IMR-90 (cell line): ENCODE measurements around the gene LRFN4. TPM values are rescaled to one million over a fixed set of nuclear protein-coding genes. Genes with fewer than 3 reads are reported as not detected.

Source experiments
- ATAC-seq: fragments of 200-7000 bp; cut with Tn5 transposase; 2 replicates; pipeline ENCODE4 v1.9.1; 2020; ENCODE audit warnings: low read depth, mild to moderate bottlenecking, moderate library complexity
- BruUV-seq: library from RNA; stranded (reverse); fragments of 400-500 nt; replicated peaks from 2 replicates; lab custom pipeline; 2021; lab: Mats Ljungman, UMichigan
- CTCF ChIA-PET: fragments of 300-600 bp; formaldehyde crosslinking; extraction: SDS; loops from one replicate; lab custom pipeline; 2021; ENCODE audit warnings: antibody characterized with exemption; lab: Yijun Ruan, JAX
- POLR2A ChIA-PET: fragments of 300-600 bp; sonication (Branson Sonifier 250); formaldehyde crosslinking; loops from one replicate; lab custom pipeline; 2022; ENCODE audit warnings: antibody characterized with exemption; ENCODE audit not compliant: unreplicated experiment; lab: Charles Lee
- DNase-seq: peaks from one replicate; pipeline ENCODE4 v3.0.0; 2013
- H2AFZ ChIP-seq: replicated peaks from 2 replicates; pipeline ENCODE3; 2013; ENCODE audit warnings: low read length, mild to moderate bottlenecking; ENCODE audit not compliant: poor library complexity
- H2AK5ac ChIP-seq: 2 replicates; pipeline ENCODE4 v1.6.1; 2013; ENCODE audit warnings: low read depth, low read length, inconsistent platforms
- H2AK9ac ChIP-seq: replicated peaks from 2 replicates; pipeline ENCODE3; 2013; ENCODE audit warnings: mild to moderate bottlenecking, low read depth, low read length, moderate library complexity; ENCODE audit not compliant: poor library complexity
- H2BK120ac ChIP-seq: 2 replicates; pipeline ENCODE4 v1.6.1; 2013; ENCODE audit warnings: low read depth, low read length, inconsistent platforms
- H2BK15ac ChIP-seq: 3 replicates; pipeline ENCODE4 v1.6.1; 2013; ENCODE audit warnings: low read depth, low read length, inconsistent platforms
- H2BK20ac ChIP-seq: 2 replicates; pipeline ENCODE4 v1.6.1; 2013; ENCODE audit warnings: low read depth, mild to moderate bottlenecking, inconsistent platforms, low read length, moderate library complexity
- H2BK5ac ChIP-seq: 2 replicates; pipeline ENCODE4 v1.6.1; 2013; ENCODE audit warnings: mild to moderate bottlenecking, low read depth, low read length, inconsistent platforms; ENCODE audit not compliant: poor library complexity, severe bottlenecking
- H3K14ac ChIP-seq: replicated peaks from 2 replicates; pipeline ENCODE4 v1.6.1; 2013; ENCODE audit warnings: low read depth, low read length, inconsistent platforms
- H3K18ac ChIP-seq: 2 replicates; pipeline ENCODE4 v1.6.1; 2013; ENCODE audit warnings: low read depth, low read length, control low read depth
- H3K23ac ChIP-seq: 2 replicates; pipeline ENCODE4 v1.6.1; 2013; ENCODE audit warnings: low read depth, low read length, inconsistent platforms
- H3K27ac ChIP-seq: 2 replicates; pipeline ENCODE4 v1.5.1; 2013; ENCODE audit warnings: mild to moderate bottlenecking, control low read depth, low read length; ENCODE audit not compliant: insufficient read depth
- H3K27me3 ChIP-seq: 2 replicates; pipeline ENCODE4 v1.6.1; 2013; ENCODE audit warnings: low read length; ENCODE audit not compliant: control insufficient read depth, insufficient read depth
- H3K36me3 ChIP-seq: 2 replicates; pipeline ENCODE4 v1.6.1; 2013; ENCODE audit warnings: low read length, mixed read lengths; ENCODE audit not compliant: control insufficient read depth, insufficient read depth
- H3K4ac ChIP-seq: 2 replicates; pipeline ENCODE4 v1.6.1; 2013; ENCODE audit warnings: low read depth, low read length, inconsistent platforms
- H3K4me1 ChIP-seq: 2 replicates; pipeline ENCODE4 v1.6.1; 2013; ENCODE audit warnings: low read length, mixed read lengths; ENCODE audit not compliant: control insufficient read depth, insufficient read depth
- H3K4me2 ChIP-seq: 2 replicates; pipeline ENCODE4 v1.6.1; 2013; ENCODE audit warnings: low read depth, mild to moderate bottlenecking, control low read depth, low read length, moderate library complexity
- H3K4me3 ChIP-seq: 2 replicates; pipeline ENCODE4 v1.5.1; 2013; ENCODE audit warnings: low read depth, mild to moderate bottlenecking, control low read depth, low read length, moderate library complexity; ENCODE audit not compliant: insufficient read depth
- H3K56ac ChIP-seq: 2 replicates; pipeline ENCODE4 v1.6.1; 2013; ENCODE audit warnings: low read length, inconsistent platforms; ENCODE audit not compliant: insufficient read depth; ENCODE audit errors: extremely low read depth
- H3K79me1 ChIP-seq, 2 experiments: 2 replicates each; pipeline ENCODE4 v1.6.1; 2013; ENCODE audit warnings: low read length in 2 of 2, inconsistent platforms in 1 of 2, low read depth in 1 of 2
- H3K9ac ChIP-seq: 2 replicates; pipeline ENCODE4 v1.6.1; 2013; ENCODE audit warnings: low read depth, low read length, control low read depth
- H3K9me1 ChIP-seq: 2 replicates; pipeline ENCODE4 v1.6.1; 2013; ENCODE audit warnings: low read length, inconsistent platforms; ENCODE audit not compliant: insufficient read depth
- H3K9me3 ChIP-seq: 2 replicates; pipeline ENCODE4 v1.6.1; 2013; ENCODE audit warnings: low read length; ENCODE audit not compliant: control insufficient read depth, insufficient read depth
- H4K20me1 ChIP-seq: 2 replicates; pipeline ENCODE4 v1.6.1; 2013; ENCODE audit warnings: low read length, inconsistent platforms; ENCODE audit not compliant: insufficient read depth
- H4K5ac ChIP-seq: 2 replicates; pipeline ENCODE4 v1.6.1; 2013; ENCODE audit warnings: mild to moderate bottlenecking, low read depth, low read length, control low read depth
- H4K8ac ChIP-seq, 2 experiments: 2 replicates each; pipeline ENCODE4 v1.6.1; 2013; ENCODE audit warnings: low read depth in 2 of 2, low read length in 2 of 2, control low read depth in 1 of 2, inconsistent platforms in 1 of 2
- H4K91ac ChIP-seq: 2 replicates; pipeline ENCODE4 v1.6.1; 2013; ENCODE audit warnings: low read depth, low read length, inconsistent platforms; ENCODE audit not compliant: insufficient read depth
- BHLHE40 ChIP-seq: fragments of 150-350 bp; IDR thresholded peaks from 2 replicates; pipeline ENCODE4 v1.6.1; 2016; ENCODE audit warnings: mild to moderate bottlenecking, low read depth, low read length
- CHD1 ChIP-seq: IDR thresholded peaks from 2 replicates; pipeline ENCODE4 v1.6.1; 2012; ENCODE audit warnings: low read depth, low read length, improper control_type of control experiment
- CTCF ChIP-seq: conservative IDR thresholded peaks from 2 replicates; pipeline ENCODE4 v1.5.1; 2012; ENCODE audit warnings: mild to moderate bottlenecking, low read depth, low read length, improper control_type of control experiment
- ELK1 ChIP-seq: fragments of 150-350 bp; IDR thresholded peaks from 2 replicates; pipeline ENCODE4 v1.6.1; 2016; ENCODE audit warnings: low read depth, mild to moderate bottlenecking, low read length, moderate library complexity, borderline replicate concordance
- FOS ChIP-seq: fragments of 150-350 bp; IDR thresholded peaks from 2 replicates; pipeline ENCODE4 v1.6.1; 2016; ENCODE audit warnings: low read depth, low read length
- MAFK ChIP-seq: IDR thresholded peaks from 2 replicates; pipeline ENCODE4 v1.6.1; 2012; ENCODE audit warnings: low read depth, low read length, improper control_type of control experiment
- MAZ ChIP-seq: IDR thresholded peaks from 2 replicates; pipeline ENCODE4 v1.6.1; 2012; ENCODE audit warnings: low read depth, mild to moderate bottlenecking, low read length, improper control_type of control experiment, moderate library complexity, borderline replicate concordance
- RCOR1 ChIP-seq: IDR thresholded peaks from 2 replicates; pipeline ENCODE4 v1.6.1; 2012; ENCODE audit warnings: mild to moderate bottlenecking, low read length, improper control_type of control experiment; ENCODE audit not compliant: insufficient replicate concordance
- SMC3 ChIP-seq: fragments of 150-350 bp; IDR thresholded peaks from 2 replicates; pipeline ENCODE4 v1.6.1; 2016; ENCODE audit warnings: low read depth, mild to moderate bottlenecking, antibody characterized with exemption, low read length, moderate library complexity
- WGBS, 2 experiments: methylation state at CpG; one replicate each; pipeline versions ENCODE4 v1.1.5 to v1.1.7; 2013; ENCODE audit warnings: missing lambda C conversion rate in 2 of 2; ENCODE audit not compliant: insufficient read length in 1 of 2; ENCODE audit errors: extremely low coverage in 2 of 2; 5-methylcytosine and 5-hydroxymethylcytosine counted together
- dilution Hi-C: fragments of 300-500 bp; cut with HindIII; formaldehyde crosslinking; loops from one replicate; pipeline ENCODE4 v1.14.3; 2018; ENCODE audit warnings: low sequenced_read_pairs; ENCODE audit not compliant: unreplicated experiment
- in situ Hi-C: fragments of 300-500 bp; cut with MboI; formaldehyde crosslinking; loops from 3 replicates; pipeline ENCODE4 v1.14.3; 2019; ENCODE audit warnings: low sequenced_read_pairs, inconsistent platforms, mixed read lengths
- intact Hi-C: fragments of 100-400 bp; cut with micrococcal nuclease; formaldehyde crosslinking; loops from 2 replicates; pipeline ENCODE4 v1.10.0; 2022
- polyA plus RNA-seq, 3 experiments: library from polyadenylated mRNA; depleted of rRNA; stranded (reverse); fragments of >200 nt; gene quantifications; 2 replicates each; pipeline ENCODE4 v1.2.3, GENCODE V29; 2012; ENCODE audit warnings: low replicate concordance in 1 of 3
- total RNA-seq: library from RNA; depleted of rRNA; stranded (reverse); fragments of >200 nt; gene quantifications from 2 replicates; pipeline ENCODE4 v1.2.3, GENCODE V29; 2012

LRFN4 gene
- total and polyA plus RNA-seq, 2 of the 4 experiments (the other 2 are of a cell fraction), result 6.1 to 18.9 TPM

- H3K9ac ChIP-seq, result no peak overlapping the region
- dilution Hi-C loops (no loop called here), intact Hi-C loops (loop anchor here (5.0 kb wide), 2 partner anchors 112 to 172 kb away; no protein-coding TSS in a partner anchor), in situ Hi-C loops (no loop called here)
- H4K5ac ChIP-seq, result no peak overlapping the region
- WGBS, 2 experiments, result 88% methylated on average over 15 of the region's 41 CpGs; no CpG with 5 or more reads in 1 of the 2 experiments
- DNase-seq, result no peak
- H3K4me1 ChIP-seq, result peaks cover 4% of the 10 kb centered on the region
- no peak overlapping the region for H3K18ac ChIP-seq
- no peak overlapping the region for H2AFZ ChIP-seq
- no peak overlapping the region for H3K4ac ChIP-seq
- no peak overlapping the region for H3K4me2 ChIP-seq
- H2BK120ac ChIP-seq, result no peak overlapping the region
- CTCF ChIA-PET, result no interaction called here
- no peak overlapping the region for H3K23ac ChIP-seq
- H3K9me3 ChIP-seq, result no peaks in the 10 kb centered on the region
- H3K56ac ChIP-seq, result no peak overlapping the region
- H4K8ac ChIP-seq, result no peak overlapping the region
- no peak overlapping the region for H3K14ac ChIP-seq
- peaks cover 3 to 28% of the 10 kb centered on the region in 2 experiments; a peak in 2 of 4 replicates for H3K79me1 ChIP-seq
- no peak overlapping the region for H3K27ac ChIP-seq
- H3K4me3 ChIP-seq, result no peak overlapping the region
- ATAC-seq, result no peak
- H2BK20ac ChIP-seq, result no peak overlapping the region
- H3K36me3 ChIP-seq, result peaks cover 28% of the 10 kb centered on the region; the same call in 1 of the 2 replicates
- H3K9me1 ChIP-seq, result peaks cover 9% of the 10 kb centered on the region; the same call in 1 of the 2 replicates
- H2AK9ac ChIP-seq, result no peak overlapping the region
- H2AK5ac ChIP-seq, result no peak overlapping the region
- H2BK5ac ChIP-seq, result no peak overlapping the region
- POLR2A ChIA-PET, result no interaction called here
- H4K20me1 ChIP-seq, result peaks cover 6% of the 10 kb centered on the region; the same call in 1 of the 2 replicates
- TF ChIP-seq CHD1 (no peak), SMC3 (no peak), MAFK (no peak), RCOR1 (no peak), CTCF (no peak), BHLHE40 (no peak), FOS (no peak), ELK1 (no peak), MAZ (no peak)
- H3K27me3 ChIP-seq, result no peaks in the 10 kb centered on the region
- no peak overlapping the region for H2BK15ac ChIP-seq
- BruUV-seq, result no TSS peak
- H4K91ac ChIP-seq, result no peak overlapping the region
These were observed 3.0 kb downstream of the LRFN4 start for GRCh38 chr11:66859686-66860448.
